Measurements from ENCODE around the gene TERT.
A peak's percentile ranks its signal among the peaks of the same experiment; 100 is the strongest.

The TERT gene

DNA sequence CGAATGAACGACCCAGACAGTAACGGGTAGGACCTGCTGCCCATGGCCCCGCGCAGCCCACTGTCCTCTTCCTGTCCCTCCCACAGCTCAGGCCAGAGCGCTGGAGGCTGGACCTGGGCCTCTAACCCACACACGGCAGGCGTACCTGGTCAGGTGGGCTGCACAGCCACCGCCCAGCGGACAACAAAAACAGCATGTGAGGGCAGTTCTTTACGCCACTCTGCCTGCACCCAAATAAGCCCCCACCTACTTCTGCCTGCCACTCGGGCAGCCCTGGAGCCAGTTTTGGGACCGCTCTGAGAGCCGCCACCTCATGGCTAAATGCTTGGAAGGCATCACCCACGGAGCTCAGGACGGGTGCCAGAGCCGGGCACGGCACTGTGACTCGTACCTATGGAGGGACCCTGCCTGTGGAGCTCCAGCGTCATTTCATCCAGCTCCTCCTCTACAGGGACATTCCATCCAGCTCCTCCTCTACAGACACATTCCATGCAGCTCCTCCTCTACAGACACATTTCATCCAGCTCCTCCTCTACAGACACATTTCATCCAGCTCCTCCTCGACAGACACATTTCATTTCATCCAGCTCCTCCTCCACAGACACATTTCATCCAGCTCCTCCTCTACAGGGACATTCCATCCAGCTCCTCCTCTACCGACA lies 31.1 kb upstream of the TERT start:
- no peak for ATAC-seq (ENCODE audit: insufficient read depth, low read depth)
- TF ChIP-seq EZH2 (IDR thresholded peaks at IDR 0.05; ENCODE audit: borderline replicate concordance, low read depth, low read length, severe bottlenecking) = no peak
- TF ChIP-seq CTCF (IDR thresholded peaks at IDR 0.05; ENCODE audit: borderline replicate concordance, extremely low read depth, low read length, poor library complexity, severe bottlenecking) = no peak
- Histone ChIP-seq H4K20me1 (ENCODE audit: insufficient read depth, low read length) (peaks cover 41% of the 10 kb centered on the region), H3K4me1 (ENCODE audit: insufficient read depth, low read length) (peaks cover 29% of the 10 kb centered on the region), H3K9ac (ENCODE audit: low read depth, low read length) (no peak overlapping the region), H3K4me2 (ENCODE audit: insufficient read depth, low read length) (no peak overlapping the region), H3K4me3 (ENCODE audit: low read depth in 1 of 2, low read length in 2 of 2) (no peak overlapping the region), H3K79me2 (ENCODE audit: insufficient read depth, low read length) (peaks cover 59% of the 10 kb centered on the region), H3K27me3 (ENCODE audit: insufficient read depth, low read length, poor library complexity) (no peaks in the 10 kb centered on the region), H3K27ac (ENCODE audit: low read length) (peak overlapping the region; percentile 13; the same call in 1 of the 2 replicates), H3K9me3 (ENCODE audit: insufficient read depth, low read length, severe bottlenecking) (no peaks in the 10 kb centered on the region), H2AFZ (ENCODE audit: low read depth, low read length) (no peak overlapping the region), H3K36me3 (ENCODE audit: insufficient read depth, low read length) (peaks cover 81% of the 10 kb centered on the region)
- no peak for DNase-seq

DNA sequence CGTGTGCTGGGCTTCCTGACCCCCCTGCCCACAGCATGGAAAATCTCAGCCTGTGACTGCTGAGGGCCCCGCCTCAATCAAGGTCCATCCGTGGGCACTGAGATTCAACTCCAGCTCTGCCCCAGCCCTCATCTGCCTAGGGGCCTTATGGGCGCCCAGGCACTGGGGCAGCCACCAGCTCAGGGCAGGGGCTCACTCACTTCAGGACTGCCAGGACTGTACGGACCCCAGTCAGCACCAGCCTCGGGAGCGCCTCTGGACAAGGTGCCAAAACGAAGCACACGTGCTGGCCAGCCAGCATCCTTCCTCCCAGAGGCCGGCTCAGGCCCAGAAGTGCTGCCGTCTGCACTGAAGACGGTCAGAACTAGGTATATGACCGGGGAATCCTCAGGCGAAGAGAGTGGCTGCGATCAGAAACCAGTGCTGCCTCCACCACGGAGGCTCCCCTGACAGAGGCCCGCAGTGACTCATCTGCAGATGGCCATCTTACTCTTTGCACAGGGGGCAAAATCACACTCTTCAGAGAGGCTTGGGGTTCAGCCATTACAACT lies 30.4 kb upstream of the TERT start:
- DNase-seq (no peak), ATAC-seq (ENCODE audit: insufficient read depth, low read depth) (no peak)
- no peak overlapping the region for H3K4me2 ChIP-seq (ENCODE audit: insufficient read depth, low read length)
- TF ChIP-seq EZH2 (IDR thresholded peaks at IDR 0.05; ENCODE audit: borderline replicate concordance, low read depth, low read length, severe bottlenecking) (no peak), CTCF (IDR thresholded peaks at IDR 0.05; ENCODE audit: borderline replicate concordance, extremely low read depth, low read length, poor library complexity, severe bottlenecking) (no peak)
- peaks cover 55% of the 10 kb centered on the region for H3K79me2 ChIP-seq (ENCODE audit: insufficient read depth, low read length)
- peaks cover 81% of the 10 kb centered on the region for H3K36me3 ChIP-seq (ENCODE audit: insufficient read depth, low read length)
- no peaks in the 10 kb centered on the region for H3K27me3 ChIP-seq (ENCODE audit: insufficient read depth, low read length, poor library complexity)
- no peak overlapping the region for H3K9ac ChIP-seq (ENCODE audit: low read depth, low read length)
- H3K9me3 ChIP-seq (ENCODE audit: insufficient read depth, low read length, severe bottlenecking) = no peaks in the 10 kb centered on the region
- no peak overlapping the region for H2AFZ ChIP-seq (ENCODE audit: low read depth, low read length)
- no peak overlapping the region for H3K4me3 ChIP-seq (ENCODE audit: low read depth in 1 of 2, low read length in 2 of 2)
- peaks cover 34% of the 10 kb centered on the region for H3K4me1 ChIP-seq (ENCODE audit: insufficient read depth, low read length)
- H4K20me1 ChIP-seq (ENCODE audit: insufficient read depth, low read length) = peaks cover 33% of the 10 kb centered on the region
- H3K27ac ChIP-seq (ENCODE audit: low read length) = 0 out of 2 replicates have a peak overlapping the region, but pooled peaks have one; percentile 3

DNA sequence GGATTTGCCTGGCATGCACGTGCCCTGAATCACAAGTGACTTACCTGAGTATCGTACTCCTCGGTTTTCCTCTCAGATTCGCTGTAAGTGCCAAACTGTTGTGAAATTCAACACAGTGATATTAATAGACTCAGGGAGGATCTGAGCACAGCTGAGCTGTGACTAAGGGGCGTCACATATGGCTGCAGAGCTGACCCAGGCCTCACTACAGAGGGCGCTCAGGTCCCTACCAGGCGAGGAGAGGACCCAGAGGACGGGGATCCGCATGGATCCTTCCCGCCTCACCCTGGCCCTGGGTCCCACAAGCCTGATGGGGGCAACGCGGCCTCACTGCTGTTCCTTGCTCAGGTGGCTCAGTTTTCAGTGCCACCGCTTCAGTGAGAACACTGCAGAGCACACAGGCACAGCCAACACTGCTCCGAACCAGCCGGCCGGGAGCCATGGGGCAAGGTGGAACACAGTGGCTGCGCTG lies 29.9 kb upstream of the TERT start:
- Histone ChIP-seq H3K4me3 (ENCODE audit: low read depth in 1 of 2, low read length in 2 of 2) (no peak overlapping the region), H2AFZ (ENCODE audit: low read depth, low read length) (no peak overlapping the region), H3K4me2 (ENCODE audit: insufficient read depth, low read length) (no peak overlapping the region), H3K79me2 (ENCODE audit: insufficient read depth, low read length) (peaks cover 52% of the 10 kb centered on the region), H3K9me3 (ENCODE audit: insufficient read depth, low read length, severe bottlenecking) (no peaks in the 10 kb centered on the region), H3K36me3 (ENCODE audit: insufficient read depth, low read length) (peaks cover 81% of the 10 kb centered on the region), H3K9ac (ENCODE audit: low read depth, low read length) (no peak overlapping the region), H4K20me1 (ENCODE audit: insufficient read depth, low read length) (peaks cover 29% of the 10 kb centered on the region), H3K4me1 (ENCODE audit: insufficient read depth, low read length) (peaks cover 39% of the 10 kb centered on the region), H3K27me3 (ENCODE audit: insufficient read depth, low read length, poor library complexity) (no peaks in the 10 kb centered on the region), H3K27ac (ENCODE audit: low read length) (0 out of 2 replicates have a peak overlapping the region, but pooled peaks have one; percentile 3)
- ATAC-seq (ENCODE audit: insufficient read depth, low read depth) (no peak), DNase-seq (no peak)
- TF ChIP-seq CTCF (IDR thresholded peaks at IDR 0.05; ENCODE audit: borderline replicate concordance, extremely low read depth, low read length, poor library complexity, severe bottlenecking) = no peak
- no peak for TF ChIP-seq EZH2 (IDR thresholded peaks at IDR 0.05; ENCODE audit: borderline replicate concordance, low read depth, low read length, severe bottlenecking)
